HepG2 (cell line): ENCODE measurements around the gene HACD1. TPM values are rescaled to one million over a fixed set of nuclear protein-coding genes. Genes with fewer than 3 reads are reported as not detected.

Source experiments
- DR1 ChIP-seq: sonication (generic); formaldehyde crosslinking; IDR thresholded peaks from 2 replicates; pipeline ENCODE4 v1.8.0; 2021; ENCODE audit warnings: mild to moderate bottlenecking, missing genetic modification reagents, inconsistent platforms
- LCORL ChIP-seq, 2 experiments: fragments of 450-650 bp in 1 of 2; sonication (generic) in 1 of 2; formaldehyde crosslinking in 1 of 2; IDR thresholded peaks; 2 replicates each; pipeline versions ENCODE4 v1.5.0 to v1.6.1; 2017 to 2020; ENCODE audit warnings: antibody characterized with exemption in 1 of 2, missing genetic modification reagents in 1 of 2
- polyA plus RNA-seq, 8 experiments: library from polyadenylated mRNA; depleted of rRNA in 3 of 8; stranded (reverse) in 7 of 8; unstranded in 1 of 8; fragments of >200 nt; fragmentation: Illumina TruSeq in 4 of 8; extraction: Trizol in 4 of 8; gene quantifications; 2 replicates each; pipeline versions ENCODE4 v1.2.1 to v1.2.3, GENCODE V29; 2011 to 2016; ENCODE audit warnings: low read depth in 4 of 8, missing spikeins in 1 of 8, mixed read lengths in 1 of 8; ENCODE audit not compliant: insufficient read depth in 1 of 8
- total RNA-seq, 5 experiments: library from RNA; depleted of rRNA; stranded (reverse); fragments of >200 nt; fragmentation: Illumina TruSeq; extraction: Trizol; gene quantifications; 2 replicates each; pipeline ENCODE4 v1.2.3, GENCODE V29; 2016; ENCODE audit warnings: low read depth in 1 of 5
- TF ChIP-seq, protein P1 (sequence below): sonication (generic); formaldehyde crosslinking; IDR thresholded peaks from 2 replicates; pipeline ENCODE4 v1.4.0; 2020; ENCODE audit warnings: missing genetic modification reagents
- TF ChIP-seq, protein P2 (sequence below): sonication (generic); formaldehyde crosslinking; IDR thresholded peaks from 2 replicates; pipeline ENCODE4 v1.5.0; 2020; ENCODE audit warnings: mild to moderate bottlenecking, missing genetic modification reagents
- TF ChIP-seq, protein P3 (sequence below): sonication (generic); formaldehyde crosslinking; IDR thresholded peaks from 2 replicates; pipeline ENCODE4 v1.4.0; 2020; ENCODE audit warnings: low read depth, missing genetic modification reagents

The HACD1 gene
- total and polyA plus RNA-seq, 2 of the 13 experiments (the other 11 are each of a cell fraction or from before 2014, with no cell fraction given), result 43.4 to 47.6 TPM

DNA sequence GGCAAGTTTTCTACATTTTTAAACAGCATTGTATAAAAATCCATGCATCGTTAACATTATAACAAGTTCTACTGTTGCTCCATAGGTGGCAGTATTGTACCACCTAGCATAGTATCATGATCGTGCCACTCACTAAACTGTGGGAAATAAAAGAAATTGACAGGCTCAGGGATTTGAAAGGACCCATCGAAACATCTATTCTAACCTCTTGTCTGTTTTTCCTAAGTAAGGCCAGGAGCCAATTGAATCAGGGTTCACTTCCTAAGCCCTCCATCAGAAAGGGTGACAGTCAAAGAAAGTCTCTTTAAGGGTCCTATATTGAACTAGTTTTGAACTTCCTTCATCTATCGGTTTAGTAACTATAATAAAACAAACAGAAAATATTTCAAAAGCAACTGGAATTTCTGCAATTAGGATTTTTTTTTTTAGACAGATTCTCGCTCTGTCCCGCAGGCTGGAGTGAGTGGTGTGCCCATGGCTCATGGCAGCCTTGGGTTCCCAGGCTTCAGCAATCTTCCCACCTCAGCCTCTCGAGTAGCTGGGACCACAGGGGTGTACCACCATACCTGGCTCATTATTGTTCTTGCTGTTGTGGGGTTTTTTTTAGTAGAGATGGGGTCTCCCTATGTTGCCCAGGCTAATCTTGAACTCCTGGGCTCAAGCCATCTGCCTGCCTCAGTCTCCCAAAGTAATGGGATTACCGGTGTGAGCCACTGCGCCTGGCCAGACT is 9.4 kb downstream of the HACD1 start (continued):
- TF ChIP-seq, protein P1, sequence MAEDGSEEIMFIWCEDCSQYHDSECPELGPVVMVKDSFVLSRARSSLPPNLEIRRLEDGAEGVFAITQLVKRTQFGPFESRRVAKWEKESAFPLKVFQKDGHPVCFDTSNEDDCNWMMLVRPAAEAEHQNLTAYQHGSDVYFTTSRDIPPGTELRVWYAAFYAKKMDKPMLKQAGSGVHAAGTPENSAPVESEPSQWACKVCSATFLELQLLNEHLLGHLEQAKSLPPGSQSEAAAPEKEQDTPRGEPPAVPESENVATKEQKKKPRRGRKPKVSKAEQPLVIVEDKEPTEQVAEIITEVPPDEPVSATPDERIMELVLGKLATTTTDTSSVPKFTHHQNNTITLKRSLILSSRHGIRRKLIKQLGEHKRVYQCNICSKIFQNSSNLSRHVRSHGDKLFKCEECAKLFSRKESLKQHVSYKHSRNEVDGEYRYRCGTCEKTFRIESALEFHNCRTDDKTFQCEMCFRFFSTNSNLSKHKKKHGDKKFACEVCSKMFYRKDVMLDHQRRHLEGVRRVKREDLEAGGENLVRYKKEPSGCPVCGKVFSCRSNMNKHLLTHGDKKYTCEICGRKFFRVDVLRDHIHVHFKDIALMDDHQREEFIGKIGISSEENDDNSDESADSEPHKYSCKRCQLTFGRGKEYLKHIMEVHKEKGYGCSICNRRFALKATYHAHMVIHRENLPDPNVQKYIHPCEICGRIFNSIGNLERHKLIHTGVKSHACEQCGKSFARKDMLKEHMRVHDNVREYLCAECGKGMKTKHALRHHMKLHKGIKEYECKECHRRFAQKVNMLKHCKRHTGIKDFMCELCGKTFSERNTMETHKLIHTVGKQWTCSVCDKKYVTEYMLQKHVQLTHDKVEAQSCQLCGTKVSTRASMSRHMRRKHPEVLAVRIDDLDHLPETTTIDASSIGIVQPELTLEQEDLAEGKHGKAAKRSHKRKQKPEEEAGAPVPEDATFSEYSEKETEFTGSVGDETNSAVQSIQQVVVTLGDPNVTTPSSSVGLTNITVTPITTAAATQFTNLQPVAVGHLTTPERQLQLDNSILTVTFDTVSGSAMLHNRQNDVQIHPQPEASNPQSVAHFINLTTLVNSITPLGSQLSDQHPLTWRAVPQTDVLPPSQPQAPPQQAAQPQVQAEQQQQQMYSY (CRISPR knock-in tag), result no peak
- TF ChIP-seq, protein P2, sequence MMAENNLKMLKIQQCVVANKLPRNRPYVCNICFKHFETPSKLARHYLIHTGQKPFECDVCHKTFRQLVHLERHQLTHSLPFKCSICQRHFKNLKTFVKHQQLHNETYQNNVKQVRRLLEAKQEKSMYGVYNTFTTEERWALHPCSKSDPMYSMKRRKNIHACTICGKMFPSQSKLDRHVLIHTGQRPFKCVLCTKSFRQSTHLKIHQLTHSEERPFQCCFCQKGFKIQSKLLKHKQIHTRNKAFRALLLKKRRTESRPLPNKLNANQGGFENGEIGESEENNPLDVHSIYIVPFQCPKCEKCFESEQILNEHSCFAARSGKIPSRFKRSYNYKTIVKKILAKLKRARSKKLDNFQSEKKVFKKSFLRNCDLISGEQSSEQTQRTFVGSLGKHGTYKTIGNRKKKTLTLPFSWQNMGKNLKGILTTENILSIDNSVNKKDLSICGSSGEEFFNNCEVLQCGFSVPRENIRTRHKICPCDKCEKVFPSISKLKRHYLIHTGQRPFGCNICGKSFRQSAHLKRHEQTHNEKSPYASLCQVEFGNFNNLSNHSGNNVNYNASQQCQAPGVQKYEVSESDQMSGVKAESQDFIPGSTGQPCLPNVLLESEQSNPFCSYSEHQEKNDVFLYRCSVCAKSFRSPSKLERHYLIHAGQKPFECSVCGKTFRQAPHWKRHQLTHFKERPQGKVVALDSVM, result no peak
- TF ChIP-seq DR1 (CRISPR knock-in tag), result no peak
- TF ChIP-seq, protein P3, sequence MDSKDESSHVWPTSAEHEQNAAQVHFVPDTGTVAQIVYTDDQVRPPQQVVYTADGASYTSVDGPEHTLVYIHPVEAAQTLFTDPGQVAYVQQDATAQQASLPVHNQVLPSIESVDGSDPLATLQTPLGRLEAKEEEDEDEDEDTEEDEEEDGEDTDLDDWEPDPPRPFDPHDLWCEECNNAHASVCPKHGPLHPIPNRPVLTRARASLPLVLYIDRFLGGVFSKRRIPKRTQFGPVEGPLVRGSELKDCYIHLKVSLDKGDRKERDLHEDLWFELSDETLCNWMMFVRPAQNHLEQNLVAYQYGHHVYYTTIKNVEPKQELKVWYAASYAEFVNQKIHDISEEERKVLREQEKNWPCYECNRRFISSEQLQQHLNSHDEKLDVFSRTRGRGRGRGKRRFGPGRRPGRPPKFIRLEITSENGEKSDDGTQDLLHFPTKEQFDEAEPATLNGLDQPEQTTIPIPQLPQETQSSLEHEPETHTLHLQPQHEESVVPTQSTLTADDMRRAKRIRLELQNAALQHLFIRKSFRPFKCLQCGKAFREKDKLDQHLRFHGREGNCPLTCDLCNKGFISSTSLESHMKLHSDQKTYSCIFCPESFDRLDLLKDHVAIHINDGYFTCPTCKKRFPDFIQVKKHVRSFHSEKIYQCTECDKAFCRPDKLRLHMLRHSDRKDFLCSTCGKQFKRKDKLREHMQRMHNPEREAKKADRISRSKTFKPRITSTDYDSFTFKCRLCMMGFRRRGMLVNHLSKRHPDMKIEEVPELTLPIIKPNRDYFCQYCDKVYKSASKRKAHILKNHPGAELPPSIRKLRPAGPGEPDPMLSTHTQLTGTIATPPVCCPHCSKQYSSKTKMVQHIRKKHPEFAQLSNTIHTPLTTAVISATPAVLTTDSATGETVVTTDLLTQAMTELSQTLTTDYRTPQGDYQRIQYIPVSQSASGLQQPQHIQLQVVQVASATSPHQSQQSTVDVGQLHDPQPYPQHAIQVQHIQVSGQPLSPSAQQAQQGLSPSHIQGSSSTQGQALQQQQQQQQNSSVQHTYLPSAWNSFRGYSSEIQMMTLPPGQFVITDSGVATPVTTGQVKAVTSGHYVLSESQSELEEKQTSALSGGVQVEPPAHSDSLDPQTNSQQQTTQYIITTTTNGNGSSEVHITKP, result no peak
- no peak for TF ChIP-seq LCORL (IDR thresholded peaks at IDR 0.05)
- TF ChIP-seq LCORL (CRISPR knock-in tag; IDR thresholded peaks at IDR 0.05), result no peak
